ENCODE measurements around the gene SPRR2A. TPM values are rescaled to one million over a fixed set of nuclear protein-coding genes. Genes with fewer than 3 reads are reported as not detected.

Gene SPRR2A
- total RNA-seq (2021; fragmentation: NEBNext Ultra II Directional; extraction: Animal tissue kit (Norgen Biotek cat#: 25700)), result not detected
- long read RNA-seq, result 0 reads

DNA sequence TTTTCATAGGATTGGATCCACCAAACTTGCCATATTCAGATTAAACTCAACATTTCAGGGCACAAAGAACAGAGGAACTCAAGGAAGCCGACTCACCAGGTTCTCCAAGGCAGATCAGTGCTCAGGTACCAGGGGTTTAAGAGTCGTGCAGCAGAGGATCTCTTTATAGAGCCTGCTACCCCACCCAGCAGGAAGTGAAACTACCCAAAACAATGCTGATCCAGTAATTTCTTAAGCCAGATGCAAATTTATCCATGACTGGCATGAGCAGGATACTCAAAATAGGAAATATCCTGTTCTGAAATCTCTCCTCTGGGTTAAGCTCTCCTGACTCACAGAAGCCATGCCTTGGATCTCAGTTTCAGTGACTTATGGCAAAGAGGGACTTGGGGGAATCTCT lies at the start of gene SPRR2A:
TSS of gene SPRR2A (minus strand) at position 138 of the 400 bp plus-strand sequence. CDS start 777 bp downstream, outside the sequence.
- DNase-seq, result no peak
- H3K9me3 Mint-ChIP-seq, result no peaks in the 10 kb centered on the region; the same call in 1 of the 2 replicates
- H3K4me1 Mint-ChIP-seq (ENCODE audit: low read depth), result no peaks in the 10 kb centered on the region
- no peak for TF ChIP-seq CTCF (IDR thresholded peaks at IDR 0.05)
- peaks cover 2% of the 10 kb centered on the region; the same call in 1 of the 2 replicates for H3K27me3 Mint-ChIP-seq (ENCODE audit: insufficient read depth)
- H3K4me3 Mint-ChIP-seq, result no peak within 1 kb of the TSS
- no peak within 1 kb of the TSS for H3K27ac Mint-ChIP-seq
- no peaks in the 10 kb centered on the region for H3K36me3 Mint-ChIP-seq (ENCODE audit: low read depth)

DNA sequence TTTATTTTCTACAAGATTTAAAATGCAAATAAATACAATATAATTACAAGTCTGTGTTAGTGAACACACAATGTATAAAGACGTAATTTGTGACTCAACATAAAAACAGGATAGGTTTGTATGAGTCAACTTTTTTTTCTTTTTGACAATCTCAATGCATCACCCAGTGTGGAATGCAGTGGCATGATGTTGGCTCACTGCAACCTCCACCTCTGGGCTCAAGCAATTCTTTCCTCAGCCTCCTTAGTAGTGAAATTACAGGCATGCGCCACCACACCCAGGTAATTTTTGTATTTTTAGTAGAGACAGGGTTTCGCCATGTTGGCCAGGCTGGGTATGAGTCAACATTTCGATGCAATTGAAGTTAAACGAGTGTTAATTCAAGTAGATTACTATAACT lies 42.9 kb upstream of the SPRR2A start:
- H3K27ac Mint-ChIP-seq, result no peak overlapping the region

DNA sequence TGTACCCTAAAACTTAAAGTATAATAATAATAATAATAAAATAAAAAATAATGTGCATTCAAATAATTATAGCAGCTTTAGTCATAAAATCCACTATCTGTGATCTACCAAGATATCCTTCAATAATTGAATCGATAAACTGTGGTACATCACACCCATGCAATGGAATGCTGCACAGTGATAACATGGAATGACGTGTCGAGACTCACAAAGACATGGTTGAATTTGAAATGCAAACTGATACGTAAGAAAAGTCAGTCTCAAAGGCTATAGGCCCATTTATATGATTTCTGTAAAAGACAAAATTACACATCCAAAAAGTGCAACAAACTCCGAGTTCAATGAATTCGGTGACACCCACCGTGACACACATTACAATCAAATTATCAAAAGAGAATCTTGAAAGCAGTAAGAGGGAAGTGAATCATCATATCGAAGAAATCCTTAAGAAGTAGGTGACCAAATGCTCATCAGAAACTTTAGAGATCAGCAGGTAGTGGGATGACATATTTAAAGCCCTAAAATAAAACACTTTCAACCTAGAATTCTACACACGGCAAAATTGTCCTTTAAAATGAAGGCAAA lies 42.2 kb upstream of the SPRR2A start:
- no peak overlapping the region for H3K27ac Mint-ChIP-seq
- DNase-seq, result no peak
- H3K4me1 Mint-ChIP-seq (ENCODE audit: low read depth), result no peaks in the 10 kb centered on the region
- no peaks in the 10 kb centered on the region for H3K36me3 Mint-ChIP-seq (ENCODE audit: low read depth)
- H3K9me3 Mint-ChIP-seq, result peaks cover 6% of the 10 kb centered on the region; the same call in 1 of the 2 replicates
- no peak overlapping the region for H3K4me3 Mint-ChIP-seq
- TF ChIP-seq CTCF (IDR thresholded peaks at IDR 0.05), result no peak
- no peaks in the 10 kb centered on the region; the same call in 1 of the 2 replicates for H3K27me3 Mint-ChIP-seq (ENCODE audit: insufficient read depth)

More for the DNA sequence above, 42.9 kb upstream of the SPRR2A start:
- Mint-ChIP-seq H3K36me3 (ENCODE audit: low read depth) (no peaks in the 10 kb centered on the region), H3K4me1 (ENCODE audit: low read depth) (no peaks in the 10 kb centered on the region), H3K9me3 (peaks cover 3% of the 10 kb centered on the region; the same call in 1 of the 2 replicates), H3K27me3 (ENCODE audit: insufficient read depth) (no peaks in the 10 kb centered on the region; the same call in 1 of the 2 replicates), H3K4me3 (no peak overlapping the region)
- TF ChIP-seq CTCF (IDR thresholded peaks at IDR 0.05), result no peak
- DNase-seq, result peak; percentile 23

DNA sequence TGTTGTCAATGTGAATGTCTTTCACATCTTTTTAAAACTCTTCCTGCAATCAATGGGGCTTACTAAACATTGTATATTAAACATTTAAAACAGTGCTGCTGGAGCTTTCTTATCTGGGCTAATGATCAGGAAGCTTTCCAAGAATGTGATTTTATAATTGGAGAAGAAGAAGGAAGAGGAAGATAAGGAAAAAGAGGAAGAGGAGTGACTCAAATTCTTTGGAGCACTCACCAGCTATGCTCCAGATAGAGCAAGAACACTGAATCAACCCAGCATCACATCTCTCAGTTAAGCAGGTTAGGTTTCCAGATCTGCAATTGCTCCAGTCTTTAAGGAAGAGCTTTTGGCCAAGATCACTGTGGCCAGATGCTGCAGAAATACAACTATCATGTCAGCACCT lies 38.5 kb upstream of the SPRR2A start:
- Mint-ChIP-seq H3K27me3 (ENCODE audit: insufficient read depth) (no peaks in the 10 kb centered on the region; the same call in 1 of the 2 replicates), H3K27ac (no peak overlapping the region)
- no peak for TF ChIP-seq CTCF (IDR thresholded peaks at IDR 0.05)

DNA sequence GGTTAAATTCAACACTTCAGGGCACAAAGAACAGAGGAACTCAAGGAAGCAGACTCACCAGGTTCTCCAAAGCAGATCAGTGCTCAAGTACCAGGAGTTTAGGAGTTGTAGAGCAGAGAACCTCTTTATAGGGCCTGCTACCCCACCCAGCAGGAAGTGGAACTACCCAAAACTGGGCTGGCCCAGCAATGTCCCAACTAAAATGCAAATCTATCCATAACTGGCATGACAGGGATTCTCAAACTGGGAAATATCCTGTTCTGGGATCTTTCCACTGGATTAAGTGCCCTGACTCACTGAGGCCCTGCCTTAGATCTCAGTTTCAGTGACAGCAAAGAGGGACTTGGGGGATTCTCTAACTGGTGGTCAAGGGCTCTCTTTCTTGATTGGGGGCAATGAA lies 37.1 kb upstream of the SPRR2A start, which contains the start of gene SPRR2E:
TSS of gene SPRR2E (minus strand) at position 101 of the 400 bp plus-strand sequence. CDS start 775 bp downstream, outside the sequence.
- TF ChIP-seq CTCF (IDR thresholded peaks at IDR 0.05), result no peak
- Mint-ChIP-seq H3K4me1 (ENCODE audit: low read depth) (no peaks in the 10 kb centered on the region), H3K9me3 (0 out of 2 replicates have a peak, but pooled peaks cover 3% of the 10 kb centered on the region), H3K36me3 (ENCODE audit: low read depth) (no peaks in the 10 kb centered on the region), H3K4me3 (no peak within 1 kb of the TSS), H3K27me3 (ENCODE audit: insufficient read depth) (no peaks in the 10 kb centered on the region; the same call in 1 of the 2 replicates), H3K27ac (no peak within 1 kb of the TSS)
- no peak for DNase-seq

More for the DNA sequence above, 38.5 kb upstream of the SPRR2A start:
- no peak for DNase-seq
- Mint-ChIP-seq H3K4me1 (ENCODE audit: low read depth) (no peaks in the 10 kb centered on the region), H3K4me3 (no peak overlapping the region), H3K36me3 (ENCODE audit: low read depth) (no peaks in the 10 kb centered on the region), H3K9me3 (peaks cover 3% of the 10 kb centered on the region; the same call in 1 of the 2 replicates)
